Measurements from ENCODE around the gene KRTAP4-7. TPM values are rescaled to one million over a fixed set of nuclear protein-coding genes. Genes with fewer than 3 reads are reported as not detected.
"Not testable (repeated sequence)": the region's sequence is repeated elsewhere in the genome, so short reads cannot be mapped to it uniquely, and the experiment has no call there.

The KRTAP4-7 gene
- total RNA-seq, 1 experiment from 2014 or later = not detected

DNA sequence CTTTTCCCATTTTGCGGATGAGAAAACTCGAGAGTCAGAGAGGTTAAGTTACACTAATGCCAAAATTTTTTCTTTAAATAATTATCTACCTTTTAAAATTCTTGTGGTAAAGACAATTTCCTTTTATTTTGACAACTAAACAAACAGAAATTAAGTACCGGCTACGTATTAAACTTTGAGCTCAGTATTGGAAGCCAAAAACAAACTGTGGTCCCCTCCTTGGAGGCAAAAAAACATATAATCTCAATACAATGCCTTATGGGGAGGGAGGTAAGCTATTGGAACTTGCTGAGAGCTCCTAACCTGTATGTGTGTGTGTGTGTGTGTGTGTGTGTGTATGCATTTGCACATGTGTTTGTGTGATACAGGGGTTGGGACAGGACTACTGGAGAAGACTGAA, 20.5 kb upstream of the KRTAP4-7 start:
- no peak for ATAC-seq
- ChIA-PET POLR2A (no interaction called here), CTCF (no interaction called here)
- DNase-seq (ENCODE audit: low read depth, low spot score) = no peak
- intact Hi-C loops (cut with micrococcal nuclease; ENCODE audit: unreplicated experiment) (no loop called here), in situ Hi-C loops (cut with HindIII; ENCODE audit: low pct_unique_long_range_greater_than_20kb, low sequenced_read_pairs) (no loop called here)
- Histone ChIP-seq H3K27me3 (ENCODE audit: control insufficient read depth, insufficient read depth, low read length) (no peaks in the 10 kb centered on the region), H3K9me3 (ENCODE audit: control insufficient read depth, insufficient read depth, low read depth, low read length) (no peaks in the 10 kb centered on the region), H3K36me3 (ENCODE audit: control insufficient read depth, insufficient read depth, low read length) (no peaks in the 10 kb centered on the region), H3K4me3 (ENCODE audit: low read depth in 2 of 2, low read length in 2 of 2) (no peak overlapping the region), H3K4me1 (ENCODE audit: control insufficient read depth, insufficient read depth, low read length) (no peaks in the 10 kb centered on the region), H3K27ac (ENCODE audit: low read length) (no peak overlapping the region)
- TF ChIP-seq, protein P1, sequence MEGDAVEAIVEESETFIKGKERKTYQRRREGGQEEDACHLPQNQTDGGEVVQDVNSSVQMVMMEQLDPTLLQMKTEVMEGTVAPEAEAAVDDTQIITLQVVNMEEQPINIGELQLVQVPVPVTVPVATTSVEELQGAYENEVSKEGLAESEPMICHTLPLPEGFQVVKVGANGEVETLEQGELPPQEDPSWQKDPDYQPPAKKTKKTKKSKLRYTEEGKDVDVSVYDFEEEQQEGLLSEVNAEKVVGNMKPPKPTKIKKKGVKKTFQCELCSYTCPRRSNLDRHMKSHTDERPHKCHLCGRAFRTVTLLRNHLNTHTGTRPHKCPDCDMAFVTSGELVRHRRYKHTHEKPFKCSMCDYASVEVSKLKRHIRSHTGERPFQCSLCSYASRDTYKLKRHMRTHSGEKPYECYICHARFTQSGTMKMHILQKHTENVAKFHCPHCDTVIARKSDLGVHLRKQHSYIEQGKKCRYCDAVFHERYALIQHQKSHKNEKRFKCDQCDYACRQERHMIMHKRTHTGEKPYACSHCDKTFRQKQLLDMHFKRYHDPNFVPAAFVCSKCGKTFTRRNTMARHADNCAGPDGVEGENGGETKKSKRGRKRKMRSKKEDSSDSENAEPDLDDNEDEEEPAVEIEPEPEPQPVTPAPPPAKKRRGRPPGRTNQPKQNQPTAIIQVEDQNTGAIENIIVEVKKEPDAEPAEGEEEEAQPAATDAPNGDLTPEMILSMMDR (IDR thresholded peaks at IDR 0.05) = no peak
- TF ChIP-seq SIN3A (IDR thresholded peaks at IDR 0.05; ENCODE audit: borderline replicate concordance, insufficient read depth, low read depth, low read length) = no peak
- TF ChIP-seq, protein P2, sequence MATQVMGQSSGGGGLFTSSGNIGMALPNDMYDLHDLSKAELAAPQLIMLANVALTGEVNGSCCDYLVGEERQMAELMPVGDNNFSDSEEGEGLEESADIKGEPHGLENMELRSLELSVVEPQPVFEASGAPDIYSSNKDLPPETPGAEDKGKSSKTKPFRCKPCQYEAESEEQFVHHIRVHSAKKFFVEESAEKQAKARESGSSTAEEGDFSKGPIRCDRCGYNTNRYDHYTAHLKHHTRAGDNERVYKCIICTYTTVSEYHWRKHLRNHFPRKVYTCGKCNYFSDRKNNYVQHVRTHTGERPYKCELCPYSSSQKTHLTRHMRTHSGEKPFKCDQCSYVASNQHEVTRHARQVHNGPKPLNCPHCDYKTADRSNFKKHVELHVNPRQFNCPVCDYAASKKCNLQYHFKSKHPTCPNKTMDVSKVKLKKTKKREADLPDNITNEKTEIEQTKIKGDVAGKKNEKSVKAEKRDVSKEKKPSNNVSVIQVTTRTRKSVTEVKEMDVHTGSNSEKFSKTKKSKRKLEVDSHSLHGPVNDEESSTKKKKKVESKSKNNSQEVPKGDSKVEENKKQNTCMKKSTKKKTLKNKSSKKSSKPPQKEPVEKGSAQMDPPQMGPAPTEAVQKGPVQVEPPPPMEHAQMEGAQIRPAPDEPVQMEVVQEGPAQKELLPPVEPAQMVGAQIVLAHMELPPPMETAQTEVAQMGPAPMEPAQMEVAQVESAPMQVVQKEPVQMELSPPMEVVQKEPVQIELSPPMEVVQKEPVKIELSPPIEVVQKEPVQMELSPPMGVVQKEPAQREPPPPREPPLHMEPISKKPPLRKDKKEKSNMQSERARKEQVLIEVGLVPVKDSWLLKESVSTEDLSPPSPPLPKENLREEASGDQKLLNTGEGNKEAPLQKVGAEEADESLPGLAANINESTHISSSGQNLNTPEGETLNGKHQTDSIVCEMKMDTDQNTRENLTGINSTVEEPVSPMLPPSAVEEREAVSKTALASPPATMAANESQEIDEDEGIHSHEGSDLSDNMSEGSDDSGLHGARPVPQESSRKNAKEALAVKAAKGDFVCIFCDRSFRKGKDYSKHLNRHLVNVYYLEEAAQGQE (IDR thresholded peaks at IDR 0.05; ENCODE audit: insufficient read depth in 1 of 2, low read depth in 2 of 2, low read length in 1 of 2) = no peak
- TF ChIP-seq TCF7L2 (IDR thresholded peaks at IDR 0.05; ENCODE audit: low read depth, low read length) = no peak
- TF ChIP-seq POLR2AphosphoS5 (IDR thresholded peaks at IDR 0.05; ENCODE audit: low read depth, low read length) = no peak
- BruUV-seq (replicated peaks) = no TSS peak

DNA sequence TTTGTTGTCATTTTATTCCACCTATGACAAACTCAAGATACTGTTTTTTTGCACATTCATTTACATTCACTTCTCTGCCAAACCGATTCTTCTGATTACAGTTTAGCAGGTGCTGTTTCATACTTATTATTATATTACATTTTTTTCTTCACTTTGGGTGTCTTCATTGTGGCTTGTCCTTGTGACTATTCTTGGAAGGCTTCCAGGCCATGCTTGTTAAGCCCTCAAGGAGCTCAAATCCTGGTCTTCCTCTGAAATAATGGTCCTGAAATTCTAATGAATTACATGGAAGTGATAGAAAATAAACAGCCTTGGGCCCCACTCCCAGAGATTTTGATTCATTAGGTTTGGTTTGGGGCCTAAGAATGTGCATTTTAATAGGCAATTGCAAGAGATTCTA, 19.6 kb upstream of the KRTAP4-7 start:
- H3K4me1 ChIP-seq (ENCODE audit: control insufficient read depth, insufficient read depth, low read length) = no peaks in the 10 kb centered on the region
- ChIA-PET POLR2A (no interaction called here), CTCF (interaction anchor here (0.7 kb wide), 1 partner anchor 9 kb away, joined by 3 read pairs; no protein-coding TSS in a partner anchor)
- no peak overlapping the region for H3K27ac ChIP-seq (ENCODE audit: low read length)
- H3K36me3 ChIP-seq (ENCODE audit: control insufficient read depth, insufficient read depth, low read length) = no peaks in the 10 kb centered on the region
- no peak for ATAC-seq
- H3K27me3 ChIP-seq (ENCODE audit: control insufficient read depth, insufficient read depth, low read length) = no peaks in the 10 kb centered on the region
- H3K4me3 ChIP-seq (ENCODE audit: low read depth in 2 of 2, low read length in 2 of 2) = no peak overlapping the region
- DNase-seq (ENCODE audit: low read depth, low spot score) = no peak
- no peaks in the 10 kb centered on the region for H3K9me3 ChIP-seq (ENCODE audit: control insufficient read depth, insufficient read depth, low read depth, low read length)
- TF ChIP-seq POLR2AphosphoS5 (IDR thresholded peaks at IDR 0.05; ENCODE audit: low read depth, low read length) (no peak), SIN3A (IDR thresholded peaks at IDR 0.05; ENCODE audit: borderline replicate concordance, insufficient read depth, low read depth, low read length) (no peak), TCF7L2 (IDR thresholded peaks at IDR 0.05; ENCODE audit: low read depth, low read length) (no peak)
- TF ChIP-seq, protein P2 (IDR thresholded peaks at IDR 0.05; ENCODE audit: insufficient read depth in 1 of 2, low read depth in 2 of 2, low read length in 1 of 2) = no peak
- TF ChIP-seq, protein P1 (IDR thresholded peaks at IDR 0.05) = no peak
- intact Hi-C loops (cut with micrococcal nuclease; ENCODE audit: unreplicated experiment) = no loop called here
- no TSS peak for BruUV-seq (replicated peaks)
- in situ Hi-C loops (cut with HindIII; ENCODE audit: low pct_unique_long_range_greater_than_20kb, low sequenced_read_pairs) = no loop called here

DNA sequence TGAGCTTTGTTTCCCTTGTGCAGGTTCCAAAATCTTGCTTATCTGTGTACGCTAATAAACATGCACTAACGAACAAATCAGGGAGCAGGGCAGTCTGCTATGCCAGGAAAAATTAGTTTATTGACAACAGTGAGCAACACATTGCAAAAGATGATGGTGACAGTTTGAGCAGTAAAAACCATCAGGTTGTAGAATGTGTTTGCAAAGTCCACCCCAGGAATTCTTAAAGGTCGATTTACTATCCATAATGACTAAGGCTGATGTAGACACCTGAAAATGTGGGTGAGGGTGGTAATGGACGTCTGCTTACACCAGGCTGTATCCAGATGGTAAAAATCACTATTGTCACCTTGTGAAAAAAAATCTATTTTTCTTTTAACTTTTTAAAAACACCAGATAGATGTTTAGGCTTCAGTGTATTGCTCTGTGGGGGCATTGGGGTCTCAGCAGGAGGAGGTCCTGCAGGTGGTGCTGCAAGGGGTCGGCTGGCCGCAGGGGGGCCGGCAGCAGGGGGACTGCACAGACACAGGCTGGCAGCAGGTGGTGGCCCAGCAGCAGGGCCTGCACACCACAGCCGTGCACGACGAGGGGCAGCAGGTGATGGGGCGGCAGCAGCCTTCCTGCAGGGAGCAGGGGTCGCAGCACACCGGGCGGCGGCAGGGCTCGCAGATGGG, 18.8 kb upstream of the KRTAP4-7 start:
- H3K9me3 ChIP-seq (ENCODE audit: control insufficient read depth, insufficient read depth, low read depth, low read length); H3K36me3 ChIP-seq (ENCODE audit: control insufficient read depth, insufficient read depth, low read length); DNase-seq (ENCODE audit: low read depth, low spot score); intact Hi-C loops (cut with micrococcal nuclease; ENCODE audit: unreplicated experiment); H3K27ac ChIP-seq (ENCODE audit: low read length); in situ Hi-C loops (cut with HindIII; ENCODE audit: low pct_unique_long_range_greater_than_20kb, low sequenced_read_pairs); BruUV-seq (replicated peaks); H3K4me3 ChIP-seq (ENCODE audit: low read depth in 2 of 2, low read length in 2 of 2); ATAC-seq; H3K4me1 ChIP-seq (ENCODE audit: control insufficient read depth, insufficient read depth, low read length); POLR2A ChIA-PET; H3K27me3 ChIP-seq (ENCODE audit: control insufficient read depth, insufficient read depth, low read length): not testable (repeated sequence)
- CTCF ChIA-PET = interaction anchor here (0.7 kb wide), 1 partner anchor 8 kb away, joined by 3 read pairs; no protein-coding TSS in a partner anchor

Data from Panc1 (cell line).